ENCODE measurements around the gene SOAT2. TPM values are rescaled to one million over a fixed set of nuclear protein-coding genes. Genes with fewer than 3 reads are reported as not detected.

The SOAT2 gene
- total and polyA plus RNA-seq, 2 donors (not counting 3 experiments of a cell fraction or from before 2014, with no cell fraction given), result not detected

GRCh38 chr12:53074283-53074998, 28.8 kb upstream of the SOAT2 start:
- peaks cover 11% of the 10 kb centered on the region for H3K79me2 ChIP-seq (ENCODE audit: control insufficient read depth, insufficient read depth, low read length)
- CTCF ChIA-PET, result interaction anchor here (14.2 kb wide), 1 partner anchor 26 kb away, joined by 463 read pairs; the partner anchor contains the start of genes IGFBP6 and SOAT2
- no peak overlapping the region for H3K27ac ChIP-seq (ENCODE audit: insufficient read depth, low read depth, low read length)

More at GRCh38 chr12:53074283-53074998, 28.8 kb upstream of the SOAT2 start:
- intact Hi-C loops (cut with micrococcal nuclease) (no loop called here), dilution Hi-C loops (cut with MboI; ENCODE audit: extremely low pct_ligation_motif_present, low sequenced_read_pairs) (no loop called here)
- no peaks in the 10 kb centered on the region for H3K9me1 ChIP-seq (replicated peaks; ENCODE audit: control insufficient read depth, extremely low read depth, insufficient read depth, low read length)
- no peak overlapping the region for H3K4me2 ChIP-seq (ENCODE audit: insufficient read depth, low read length)
- POLR2A ChIA-PET, result no interaction called here
- H3K9me3 ChIP-seq (replicated peaks; ENCODE audit: control insufficient read depth, insufficient read depth, low read length), result no peaks in the 10 kb centered on the region
- no peak for FAIRE-seq
- H2AFZ ChIP-seq (ENCODE audit: low read depth, low read length), result no peak overlapping the region
- TF ChIP-seq POLR2A (IDR thresholded peaks at IDR 0.05; ENCODE audit: low read depth, low read length) (no peak), JUN (IDR thresholded peaks at IDR 0.05; ENCODE audit: borderline replicate concordance, insufficient read depth, insufficient read length, low read depth) (no peak), POLR2AphosphoS5 (IDR thresholded peaks at IDR 0.05; ENCODE audit: insufficient read depth, low read depth, low read length) (no peak), MAX (IDR thresholded peaks at IDR 0.05; ENCODE audit: insufficient read depth, insufficient read length) (no peak), FOS (IDR thresholded peaks at IDR 0.05; ENCODE audit: borderline replicate concordance, insufficient read depth, low read length) (no peak), MYC (IDR thresholded peaks at IDR 0.05; ENCODE audit: low read depth, low read length) (no peak), GATA2 (IDR thresholded peaks at IDR 0.05; ENCODE audit: insufficient read depth, insufficient read length, low read depth, low read length) (no peak), EZH2 (IDR thresholded peaks at IDR 0.05; ENCODE audit: borderline replicate concordance, low read depth, low read length, severe bottlenecking) (no peak), CTCF (IDR thresholded peaks at IDR 0.05; ENCODE audit: extremely low read depth in 1 of 2, insufficient read depth in 1 of 2, low read depth in 1 of 2, low read length in 2 of 2) (no peak)
- no peaks in the 10 kb centered on the region for H4K20me1 ChIP-seq (replicated peaks; ENCODE audit: control insufficient read depth, extremely low read depth, insufficient read depth, low read length)
- no peak overlapping the region for H3K4me3 ChIP-seq (replicated peaks in 1 of 3; ENCODE audit: insufficient read depth in 1 of 3, low read depth in 1 of 3, low read length in 3 of 3)
- no peak for DNase-seq (ENCODE audit: low read depth, low spot score)
- BruUV-seq (replicated peaks), result no TSS peak
- peaks cover 21% of the 10 kb centered on the region for H3K4me1 ChIP-seq (ENCODE audit: control insufficient read depth, extremely low read depth, insufficient read depth, low read length)
- no peak overlapping the region for H3K9ac ChIP-seq (replicated peaks; ENCODE audit: extremely low read depth, insufficient read depth, low read length)
- peaks cover 0 to 22% of the 10 kb centered on the region in 2 experiments for H3K36me3 ChIP-seq (ENCODE audit: control insufficient read depth in 2 of 2, extremely low read depth in 1 of 2, insufficient read depth in 2 of 2, low read length in 2 of 2)
- H3K27me3 ChIP-seq (ENCODE audit: control insufficient read depth in 2 of 2, insufficient read depth in 2 of 2, low read length in 2 of 2), result no peaks in the 10 kb centered on the region

All from endothelial cell of umbilical vein (primary cell).